Muscle of leg (tissue), 11 donors: ENCODE data around the gene UQCRHL. TPM values are rescaled to one million over a fixed set of nuclear protein-coding genes. Genes with fewer than 3 reads are reported as not detected.
A peak's percentile ranks its signal among the peaks of the same experiment; 100 is the strongest.

Experiments used
- DNase-seq: peaks from one replicate; pipeline ENCODE4 v3.0.0; 2013
- H3K27ac ChIP-seq: one replicate; pipeline ENCODE4 v1.5.1; 2013; ENCODE audit warnings: mild to moderate bottlenecking, low read length, control low read depth
- H3K27me3 ChIP-seq: one replicate; pipeline ENCODE4 v1.6.1; 2013; ENCODE audit warnings: low read length; ENCODE audit not compliant: control insufficient read depth, insufficient read depth
- H3K36me3 ChIP-seq: one replicate; pipeline ENCODE4 v1.6.1; 2013; ENCODE audit warnings: low read length; ENCODE audit not compliant: control insufficient read depth, insufficient read depth
- H3K4me1 ChIP-seq: one replicate; pipeline ENCODE4 v1.6.1; 2013; ENCODE audit warnings: low read length; ENCODE audit not compliant: control insufficient read depth, insufficient read depth
- H3K4me3 ChIP-seq: one replicate; pipeline ENCODE4 v1.5.1; 2013; ENCODE audit warnings: low read length, control low read depth
- H3K9me3 ChIP-seq: replicated peaks from 2 replicates; pipeline ENCODE4 v1.6.1; 2013; ENCODE audit warnings: low read depth, low read length; ENCODE audit not compliant: control insufficient read depth
- WGBS: methylation state at CpG from one replicate; pipeline ENCODE4 v1.1.5; 2013; ENCODE audit warnings: missing lambda C conversion rate; ENCODE audit not compliant: insufficient coverage; 5-methylcytosine and 5-hydroxymethylcytosine counted together
- polyA plus RNA-seq, 8 donors: library from polyadenylated mRNA; unstranded; fragments of 120-200 nt; gene quantifications; one replicate each; pipeline versions ENCODE4 v1.2.1 to v1.2.3, GENCODE V29; 2013; ENCODE audit warnings: inconsistent platforms in 1 of 8, low replicate concordance in 1 of 8; ENCODE audit not compliant: insufficient read length in 8 of 8, insufficient read depth in 1 of 8
- total RNA-seq: library from RNA; stranded (reverse); fragments of 120-200 nt; gene quantifications from one replicate; pipeline ENCODE4 v1.2.4, GENCODE V29; 2013

The UQCRHL gene
- total and polyA plus RNA-seq, 9 donors, result 0.52 to 8.6 (median 1.3) TPM

DNA sequence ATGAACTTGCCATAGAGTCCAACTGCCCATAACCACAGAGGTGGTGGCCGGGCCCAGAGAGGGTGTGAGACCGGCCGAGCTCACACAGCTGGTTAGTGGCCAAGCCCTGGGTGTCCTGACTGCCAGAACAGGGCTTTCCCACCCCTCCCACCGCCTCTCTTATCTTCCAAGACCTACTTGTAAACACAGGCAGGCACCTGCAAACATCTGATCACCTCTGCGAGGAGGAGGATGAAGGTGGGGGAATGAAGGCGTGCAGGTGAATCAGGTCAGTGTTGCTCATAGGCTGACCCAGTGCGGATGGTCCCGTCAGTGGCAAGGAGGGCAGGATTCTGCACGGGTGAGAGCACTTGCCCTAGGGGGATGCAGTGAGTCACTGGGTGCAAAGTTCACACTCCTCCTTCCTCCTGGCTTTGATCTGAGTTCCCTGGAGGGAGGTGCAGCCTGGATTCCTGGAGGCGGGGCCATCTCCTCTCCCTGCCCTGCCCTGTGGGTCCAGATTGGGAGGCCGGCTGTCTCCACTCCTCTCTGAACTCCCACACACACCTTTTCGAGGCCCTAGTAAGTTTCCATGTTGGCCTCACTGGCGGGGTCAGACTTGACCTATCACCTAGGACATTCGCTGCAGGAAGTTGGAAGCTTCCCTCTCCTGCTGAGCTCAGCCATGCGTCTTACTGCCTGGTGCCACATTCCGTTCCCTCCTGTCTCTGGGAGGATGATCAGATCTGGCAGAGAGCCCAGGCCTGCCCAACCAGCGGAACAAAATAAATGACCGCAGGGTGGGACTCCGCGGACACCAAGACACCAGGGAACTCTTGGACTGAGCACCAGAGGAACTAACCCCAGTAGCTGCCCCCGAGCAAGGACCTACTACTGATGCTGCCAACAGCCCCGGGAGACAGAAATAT is 7.3 kb downstream of the UQCRHL start:
- peak; percentile 37 for DNase-seq
- no peak overlapping the region for H3K27ac ChIP-seq

DNA sequence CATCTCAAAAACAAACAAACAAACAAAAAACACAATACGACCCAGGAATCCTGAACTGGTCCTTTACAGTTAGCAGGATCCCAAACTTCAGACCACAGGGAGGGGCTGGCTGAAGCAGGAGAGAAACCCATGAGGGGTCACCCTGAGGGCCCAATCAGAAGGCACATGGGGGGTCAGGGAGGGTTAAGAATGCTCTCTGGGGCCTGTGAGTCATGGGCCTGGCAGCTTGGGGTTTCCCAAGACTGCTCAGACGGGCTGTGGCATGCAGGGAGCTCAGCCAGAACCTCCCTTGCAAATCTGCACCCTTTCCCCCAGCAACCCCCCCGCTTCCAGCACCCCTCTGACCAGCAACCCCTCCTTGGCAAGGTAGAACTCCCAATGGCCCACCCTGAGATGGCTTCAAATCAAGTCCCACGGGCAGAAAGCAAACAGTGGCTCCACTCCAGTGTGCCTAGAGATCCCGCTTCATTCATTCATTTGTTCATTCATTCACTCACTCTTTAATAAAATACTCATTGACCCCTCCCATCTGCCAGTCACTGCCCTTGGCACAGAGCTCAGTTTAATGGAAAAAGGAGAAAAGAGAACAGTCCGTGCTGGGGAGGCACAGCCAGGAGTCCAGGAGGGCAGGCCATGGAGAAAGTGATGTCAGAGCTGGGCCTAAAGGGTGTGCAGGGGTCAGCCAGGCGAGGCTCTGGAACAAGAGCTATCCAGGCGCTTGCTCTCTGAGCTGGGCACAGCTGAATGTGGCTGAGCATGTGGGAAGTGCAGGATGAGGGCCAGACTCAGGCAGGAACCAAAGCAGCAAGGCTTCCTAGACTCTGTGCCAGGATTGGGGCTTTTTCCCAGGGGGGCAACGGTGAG is 8.2 kb downstream of the UQCRHL start:
- H3K27ac ChIP-seq, result no peak overlapping the region
- H3K4me3 ChIP-seq, result no peak overlapping the region
- 57% methylated on average over 7 of the region's 9 CpGs for WGBS
- no peak for DNase-seq
- H3K36me3 ChIP-seq, result no peaks in the 10 kb centered on the region
- peaks cover 16% of the 10 kb centered on the region for H3K4me1 ChIP-seq
- H3K9me3 ChIP-seq, result no peaks in the 10 kb centered on the region
- H3K27me3 ChIP-seq, result no peaks in the 10 kb centered on the region

More for the DNA sequence above, 7.3 kb downstream of the UQCRHL start:
- Histone ChIP-seq H3K36me3 (no peaks in the 10 kb centered on the region), H3K9me3 (no peaks in the 10 kb centered on the region), H3K4me1 (peaks cover 16% of the 10 kb centered on the region), H3K27me3 (no peaks in the 10 kb centered on the region), H3K4me3 (no peak overlapping the region)
- WGBS, result 45% methylated on average over 14 of the region's 22 CpGs

DNA sequence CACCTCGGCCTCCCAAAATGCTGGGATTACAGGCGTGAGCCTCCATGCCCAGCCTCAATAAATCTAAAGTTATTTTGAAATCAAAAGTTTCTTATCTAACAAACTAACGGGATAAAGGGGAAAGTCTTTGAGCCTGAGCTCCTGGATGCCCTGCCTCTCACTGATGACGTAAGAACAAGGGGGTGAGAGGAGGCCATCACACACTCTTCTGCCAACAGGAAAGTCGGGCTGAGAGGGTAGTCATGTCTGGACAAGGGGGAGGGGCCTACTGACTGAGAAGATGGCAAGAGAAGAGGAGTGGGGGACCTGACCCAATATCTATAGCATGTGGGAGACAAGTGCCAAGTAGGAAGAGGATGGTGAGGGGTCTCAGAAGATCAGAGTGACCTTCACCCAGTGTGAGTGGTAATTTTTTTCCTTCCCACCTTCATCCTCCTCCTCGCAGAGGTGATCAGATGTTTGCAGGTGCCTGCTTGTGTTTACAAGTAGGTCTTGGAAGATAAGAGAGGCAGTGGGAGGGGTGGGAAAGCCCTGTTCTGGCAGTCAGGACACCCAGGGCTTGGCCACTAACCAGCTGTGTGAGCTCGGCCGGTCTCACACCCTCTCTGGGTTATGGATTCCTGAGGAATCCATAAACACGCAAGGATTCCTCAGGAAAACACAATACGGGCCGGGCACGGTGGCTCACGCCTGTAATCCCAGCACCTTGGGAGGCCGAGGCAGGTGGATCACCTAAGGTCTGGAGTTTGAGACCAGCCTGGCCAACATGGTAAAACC is 9.6 kb downstream of the UQCRHL start:
- Histone ChIP-seq H3K27me3 (no peaks in the 10 kb centered on the region), H3K9me3 (no peaks in the 10 kb centered on the region), H3K4me3 (no peak overlapping the region), H3K4me1 (peaks cover 16% of the 10 kb centered on the region), H3K36me3 (no peaks in the 10 kb centered on the region), H3K27ac (no peak overlapping the region)
- no peak for DNase-seq
- 86% methylated on average over 8 of the region's 14 CpGs for WGBS

DNA sequence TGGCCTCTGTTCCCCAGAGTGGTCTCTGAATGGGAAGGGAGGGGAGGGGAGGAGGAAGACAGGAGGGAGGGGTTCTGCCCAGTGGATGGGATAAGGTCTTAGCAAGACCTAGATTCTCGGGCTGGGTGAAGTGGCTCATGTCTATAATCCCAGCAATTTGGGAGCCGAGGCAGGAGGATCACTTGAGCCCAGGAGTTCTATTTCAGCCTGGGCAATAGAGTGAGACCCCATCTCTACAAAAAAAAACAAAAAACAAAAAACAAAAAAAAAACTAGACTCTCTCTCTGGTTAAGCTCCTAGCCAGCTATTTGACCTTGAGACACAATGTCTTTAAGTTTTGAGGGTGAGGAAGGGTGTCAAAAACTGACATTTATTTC is 11.4 kb downstream of the UQCRHL start:
- Histone ChIP-seq H3K27ac (no peak overlapping the region), H3K4me3 (no peak overlapping the region), H3K36me3 (no peaks in the 10 kb centered on the region), H3K4me1 (peaks cover 21% of the 10 kb centered on the region), H3K27me3 (no peaks in the 10 kb centered on the region), H3K9me3 (no peaks in the 10 kb centered on the region)
- 50% methylated on average over 2 of the region's 2 CpGs for WGBS
- no peak for DNase-seq

DNA sequence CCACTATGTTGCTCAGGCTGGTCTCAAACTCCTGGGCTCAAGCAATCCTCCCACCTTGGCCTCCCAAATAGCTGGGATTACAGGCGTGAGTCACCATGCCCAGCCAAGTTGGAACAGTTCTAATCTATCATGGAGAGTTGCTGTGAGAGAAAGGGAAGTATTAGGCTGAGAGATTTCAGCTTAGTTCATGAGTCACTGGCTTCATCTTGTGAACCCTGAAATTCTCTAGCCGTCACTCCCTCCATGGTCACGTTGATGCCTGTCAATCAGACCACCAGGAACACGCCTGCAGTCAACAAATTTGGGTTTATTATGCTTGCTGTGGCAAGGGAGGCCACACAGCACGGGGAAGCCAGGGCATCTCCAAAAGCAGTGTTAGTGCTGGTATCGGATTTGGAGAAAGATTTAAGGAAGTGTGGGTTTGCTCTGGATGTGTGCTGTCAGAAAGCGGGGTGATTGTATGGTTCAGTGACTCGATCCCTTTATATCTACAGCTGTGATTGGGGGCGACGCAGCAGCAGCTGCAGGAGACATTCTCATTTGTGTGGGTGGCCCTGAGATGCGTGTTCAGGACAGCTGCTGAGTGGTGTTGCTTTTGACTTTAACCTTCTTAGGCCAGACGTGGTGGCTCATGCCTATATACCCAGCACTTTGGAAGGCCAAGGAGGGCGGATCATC is 18.7 kb downstream of the UQCRHL start:
- Histone ChIP-seq H3K36me3 (peaks cover 9% of the 10 kb centered on the region), H3K27ac (no peak overlapping the region), H3K4me3 (no peak overlapping the region), H3K27me3 (no peaks in the 10 kb centered on the region), H3K9me3 (no peaks in the 10 kb centered on the region), H3K4me1 (peaks cover 10% of the 10 kb centered on the region)
- DNase-seq, result no peak
- 66% methylated on average over 7 of the region's 13 CpGs for WGBS

DNA sequence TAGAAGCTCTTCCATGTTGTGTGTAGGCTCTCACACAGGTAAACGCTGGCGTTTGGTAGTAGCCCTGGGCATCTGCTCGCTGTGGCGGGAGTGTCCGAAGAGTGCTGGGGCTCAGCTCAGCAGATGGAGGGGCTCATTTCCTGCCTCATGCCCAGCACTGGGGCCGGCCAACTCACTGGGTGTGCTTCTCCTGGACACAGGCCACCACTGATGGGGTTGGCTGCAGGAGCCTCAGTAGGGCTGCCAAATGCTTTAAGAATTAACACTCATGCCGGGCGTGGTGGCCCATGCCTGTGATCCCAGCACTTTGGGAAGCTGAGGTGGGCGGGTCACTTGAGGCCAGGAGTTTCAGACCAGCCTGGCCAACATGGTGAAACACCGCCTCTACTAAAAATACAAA is 20.9 kb downstream of the UQCRHL start:
- DNase-seq, result peak; percentile 34
- Histone ChIP-seq H3K27ac (no peak overlapping the region), H3K27me3 (no peaks in the 10 kb centered on the region), H3K4me1 (peaks cover 6% of the 10 kb centered on the region), H3K4me3 (no peak overlapping the region), H3K9me3 (no peaks in the 10 kb centered on the region), H3K36me3 (peaks cover 9% of the 10 kb centered on the region)
- WGBS, result 59% methylated on average over 6 of the region's 10 CpGs

DNA sequence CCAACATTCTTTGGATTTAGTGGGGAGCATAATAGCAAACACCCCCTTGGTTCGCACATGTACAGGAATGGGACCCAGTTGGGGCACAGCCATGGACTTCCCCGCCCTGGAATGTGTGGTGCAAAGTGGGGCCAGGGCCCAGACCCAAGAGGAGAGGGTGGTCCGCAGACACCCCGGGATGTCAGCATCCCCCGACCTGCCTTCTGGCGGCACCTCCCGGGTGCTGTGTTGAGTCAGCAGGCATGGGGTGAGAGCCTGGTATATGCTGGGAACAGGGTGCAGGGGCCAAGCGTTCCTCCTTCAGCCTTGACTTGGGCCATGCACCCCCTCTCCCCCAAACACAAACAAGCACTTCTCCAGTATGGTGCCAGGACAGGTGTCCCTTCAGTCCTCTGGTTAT is 21.8 kb downstream of the UQCRHL start:
- H3K36me3 ChIP-seq, result peaks cover 12% of the 10 kb centered on the region
- H3K4me3 ChIP-seq, result no peak overlapping the region
- H3K27ac ChIP-seq, result no peak overlapping the region
- DNase-seq, result no peak
- H3K27me3 ChIP-seq, result no peaks in the 10 kb centered on the region
- H3K9me3 ChIP-seq, result no peaks in the 10 kb centered on the region
- peaks cover 6% of the 10 kb centered on the region for H3K4me1 ChIP-seq
- 95% methylated on average over 4 of the region's 8 CpGs for WGBS

DNA sequence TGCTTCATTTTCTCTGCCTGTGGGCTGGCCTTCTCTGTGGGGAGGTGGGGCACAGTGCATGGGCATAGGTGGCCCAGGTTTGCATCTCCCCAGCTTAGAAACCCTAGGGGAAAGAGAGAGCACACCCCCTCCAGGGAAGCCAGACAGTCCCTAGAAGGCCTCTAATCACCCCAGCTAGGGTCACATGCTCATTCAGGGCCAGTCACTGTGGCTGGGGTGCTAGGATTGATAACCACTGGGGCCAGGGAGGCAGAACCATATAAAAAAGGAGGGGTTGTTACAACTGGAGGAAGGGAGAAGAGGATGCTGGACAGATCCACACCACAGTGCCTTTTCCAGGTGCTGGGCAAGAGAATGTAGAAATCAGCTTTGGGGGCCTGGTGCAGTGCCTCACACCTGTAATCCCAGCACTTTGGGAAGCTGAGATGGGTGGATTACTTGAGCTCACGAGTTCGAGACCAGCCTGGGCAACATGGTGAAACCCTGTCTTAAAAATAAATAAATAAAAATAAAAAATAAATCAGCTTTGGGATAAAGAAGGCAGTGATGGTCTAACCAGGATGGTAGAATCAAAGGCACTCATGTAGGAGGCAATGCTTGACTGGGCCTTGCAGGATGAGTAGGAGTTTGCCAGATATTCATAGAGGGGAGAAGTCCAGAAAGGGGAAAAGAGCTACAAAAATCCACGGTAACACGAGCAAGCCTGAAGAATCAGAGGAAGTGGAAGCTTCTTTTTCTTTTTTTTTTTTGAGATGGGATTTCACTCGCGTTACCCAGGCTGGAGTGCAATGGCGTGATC is 29.3 kb downstream of the UQCRHL start:
- no peak overlapping the region for H3K27ac ChIP-seq
- H3K9me3 ChIP-seq, result no peaks in the 10 kb centered on the region
- no peak overlapping the region for H3K4me3 ChIP-seq
- DNase-seq, result no peak
- peaks cover 43% of the 10 kb centered on the region for H3K36me3 ChIP-seq
- no peaks in the 10 kb centered on the region for H3K4me1 ChIP-seq
- no peaks in the 10 kb centered on the region for H3K27me3 ChIP-seq
- WGBS, result no CpG with 5 or more reads among the region's 7 CpGs

DNA sequence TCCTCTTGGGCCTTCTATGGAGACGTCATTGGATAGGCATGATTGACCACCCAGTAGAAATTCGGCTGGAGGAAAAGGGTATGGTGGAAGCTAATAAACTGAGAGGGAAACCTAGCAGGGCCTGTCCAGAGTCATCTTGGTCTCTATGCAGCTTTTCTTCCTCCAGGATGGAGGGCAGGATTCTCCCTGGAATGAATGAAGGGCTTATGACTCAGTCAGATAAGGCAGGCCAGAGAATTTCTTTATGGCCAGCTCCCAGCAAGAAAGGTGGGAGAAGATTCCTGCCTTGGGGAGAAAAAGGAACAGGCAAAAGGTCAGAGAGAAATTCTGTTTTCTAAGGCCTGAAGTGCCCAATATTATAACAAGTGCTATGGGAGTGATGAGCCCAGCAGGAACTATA is 31.7 kb downstream of the UQCRHL start:
- Histone ChIP-seq H3K4me3 (no peak overlapping the region), H3K27me3 (no peaks in the 10 kb centered on the region), H3K4me1 (no peaks in the 10 kb centered on the region), H3K27ac (no peak overlapping the region), H3K9me3 (no peaks in the 10 kb centered on the region), H3K36me3 (peaks cover 59% of the 10 kb centered on the region)
- no peak for DNase-seq
- WGBS, result 86% methylated on average over 1 of the region's 2 CpGs
